Stimulated activated CD8-positive, alpha-beta memory T cell treated with anti-CD3 and anti-CD28 coated beads, Interleukin-12 subunit alpha, Interleukin-12 subunit beta, amount 100 ng/mL, for 24 hours (primary cell): ENCODE data around the gene DPYSL5.
"Not testable (repeated sequence)": the region's sequence is repeated elsewhere in the genome, so short reads cannot be mapped to it uniquely, and the experiment has no call there.

Source experiments
- DNase-seq: peaks from one replicate; pipeline ENCODE4 v3.0.0-alpha.2; 2020; ENCODE audit errors: extremely low read depth

The DPYSL5 gene

GRCh38 chr2:26875065-26875634 lies 27.2 kb downstream of the DPYSL5 start:
- no peak for DNase-seq

DNA sequence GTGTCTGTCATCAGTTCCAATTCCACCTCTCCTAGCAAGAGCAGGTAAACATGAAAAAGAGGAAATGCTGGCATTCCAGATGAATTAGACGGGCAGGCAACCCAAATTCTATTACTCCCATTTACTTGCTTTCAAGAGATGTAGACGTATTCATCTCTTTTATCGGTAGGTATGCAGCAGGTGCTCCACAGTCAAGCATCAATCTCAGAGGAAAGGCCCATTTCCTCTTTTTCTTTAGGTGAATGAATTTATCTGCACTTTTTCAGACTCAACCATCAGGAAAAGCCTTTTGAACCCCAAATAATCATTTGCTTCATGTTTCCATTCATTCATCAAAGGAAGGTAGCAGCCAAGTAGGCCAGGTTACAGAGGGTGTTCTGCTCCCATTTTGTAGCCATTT lies 27.9 kb downstream of the DPYSL5 start:
- DNase-seq: no peak

GRCh38 chr2:26876260-26876659 lies 28.3 kb downstream of the DPYSL5 start:
- no peak for DNase-seq

DNA sequence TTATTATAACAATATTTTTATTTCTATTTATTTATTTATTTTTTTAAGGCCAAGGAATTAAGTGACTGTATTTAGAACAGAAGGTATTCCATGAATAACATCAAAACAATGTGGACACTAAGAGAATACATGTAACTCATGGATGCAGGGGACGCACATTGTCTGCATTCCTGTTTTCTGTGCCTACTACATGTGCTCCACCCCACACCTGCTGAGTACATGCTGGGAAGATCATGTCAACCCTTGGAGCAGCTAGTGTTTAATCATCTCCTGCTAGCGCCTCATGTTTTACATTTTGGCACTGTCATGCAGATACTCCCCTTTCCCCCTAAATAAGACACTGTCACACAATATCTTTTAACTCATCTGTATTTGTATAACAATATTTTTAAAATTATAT lies 29.3 kb downstream of the DPYSL5 start:
- no peak for DNase-seq

DNA sequence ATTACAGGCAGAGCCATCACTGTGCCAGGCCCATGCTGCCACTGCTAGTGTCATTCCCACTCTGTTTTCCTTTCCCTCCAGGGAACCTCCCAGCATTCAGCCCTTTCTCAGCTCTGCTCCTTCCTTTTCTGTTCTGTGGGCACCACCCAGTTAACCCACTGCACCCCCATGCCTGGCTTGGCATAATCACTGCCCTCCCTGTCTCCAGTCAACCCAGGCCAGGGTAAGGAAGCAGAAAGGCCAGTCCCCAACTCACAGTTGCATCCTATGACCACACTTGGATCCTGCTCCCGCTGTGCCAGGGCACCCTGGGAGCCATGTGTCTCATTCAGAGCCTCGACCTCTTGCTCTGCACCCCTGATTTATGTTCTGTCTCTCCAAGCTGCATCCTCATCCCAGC lies 32.2 kb downstream of the DPYSL5 start:
- DNase-seq: no peak

DNA sequence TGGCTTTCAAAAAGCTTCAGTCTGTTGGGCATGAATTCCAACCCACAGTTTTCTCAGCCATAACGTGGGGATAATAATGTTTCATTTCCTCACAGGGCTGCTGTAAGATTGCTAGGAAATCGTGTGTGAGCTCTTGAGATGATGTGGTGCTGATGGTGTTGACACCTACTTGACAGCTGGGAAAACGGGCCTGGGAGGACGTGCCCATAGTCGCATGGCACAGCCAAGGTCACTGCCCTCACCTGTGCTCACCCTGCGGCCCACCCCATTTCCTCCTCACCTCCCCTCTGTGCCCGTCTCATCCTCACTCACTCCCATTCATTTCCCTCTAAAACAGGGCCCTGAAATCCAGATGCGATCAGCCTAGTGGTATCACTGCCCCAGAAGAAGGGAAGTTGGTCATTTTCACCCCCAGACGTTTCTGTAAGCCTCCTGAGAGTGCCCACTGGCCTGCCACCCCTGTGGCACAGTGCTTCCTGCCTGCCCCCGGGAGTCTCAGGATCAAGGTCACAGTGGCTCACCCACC lies 33.0 kb downstream of the DPYSL5 start:
- DNase-seq: no peak

DNA sequence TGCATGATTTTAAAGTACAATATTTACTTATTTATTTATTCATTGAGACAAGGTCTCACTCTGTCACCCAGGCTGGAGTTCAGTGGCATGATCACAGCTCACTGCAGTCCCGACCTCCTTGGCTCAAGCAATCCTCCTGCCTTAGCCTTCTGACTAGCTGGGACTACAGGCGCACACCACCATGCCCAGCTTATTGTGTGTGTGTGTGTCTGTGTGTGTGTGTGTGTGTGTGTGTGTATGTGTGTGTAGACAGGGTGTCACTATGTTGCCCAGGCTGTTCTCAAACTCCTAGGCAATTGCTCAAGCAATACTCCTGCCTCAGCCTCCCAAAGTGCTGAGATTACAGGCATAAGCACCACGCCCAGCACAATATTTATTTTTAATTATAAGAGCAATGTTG lies 34.3 kb downstream of the DPYSL5 start:
- DNase-seq: not testable (repeated sequence)

DNA sequence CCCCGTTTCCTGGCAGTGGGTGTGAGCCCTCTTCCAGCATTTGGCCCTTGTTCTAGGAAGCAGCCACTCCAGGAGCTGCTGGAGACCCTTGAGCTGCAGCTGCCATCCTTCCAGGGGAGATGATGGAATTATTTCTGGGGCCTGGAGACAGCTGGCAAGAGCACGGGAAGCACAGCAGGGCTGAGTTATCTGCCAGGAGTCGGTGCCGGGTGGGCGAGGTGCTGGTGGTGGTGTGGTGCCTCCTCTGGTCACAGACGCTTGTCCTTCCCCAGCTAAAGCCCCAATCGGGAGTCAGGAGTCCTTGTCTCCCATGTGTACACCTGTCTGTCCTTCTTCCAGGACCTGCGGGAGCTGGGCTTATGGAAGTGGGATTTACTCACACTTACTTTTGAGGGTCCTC lies 36.0 kb downstream of the DPYSL5 start:
- DNase-seq: no peak

- no peak for DNase-seq
Measured at GRCh38 chr2:26884486-26884885, 36.6 kb downstream of the DPYSL5 start.

DNA sequence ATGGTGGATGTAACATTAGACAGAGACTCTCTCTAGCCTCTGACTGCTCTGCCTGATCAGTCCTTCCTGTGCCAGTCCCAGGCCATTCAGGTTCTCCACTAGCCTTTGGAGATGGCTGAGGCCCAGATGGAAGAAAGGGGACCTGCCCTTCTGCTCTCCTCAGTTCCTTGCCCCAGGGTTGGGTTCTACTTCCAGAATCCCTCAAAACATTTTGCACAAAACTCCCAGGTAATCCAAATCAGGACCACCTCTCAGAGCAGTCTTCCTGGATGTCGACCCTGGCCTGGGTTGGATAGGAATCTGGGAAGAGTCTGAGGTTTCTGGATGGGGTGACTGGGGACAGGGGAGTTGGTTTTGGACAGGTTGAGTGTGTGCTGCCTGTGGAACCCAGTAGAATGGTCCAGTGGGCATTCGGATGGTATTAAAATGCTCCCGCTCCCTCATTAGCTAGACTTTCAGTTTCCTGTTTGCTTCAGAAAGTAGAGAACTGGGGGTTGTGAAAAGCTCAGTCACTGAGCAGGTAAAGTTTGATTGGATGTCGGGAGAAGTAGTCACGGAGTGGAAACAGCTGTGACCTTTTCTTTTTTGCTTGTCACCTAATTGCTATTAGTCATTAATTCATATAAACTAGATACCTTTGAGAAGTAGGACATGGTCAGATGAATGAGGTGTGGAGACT lies 37.9 kb downstream of the DPYSL5 start:
- DNase-seq: no peak

GRCh38 chr2:26886736-26887135 lies 38.8 kb downstream of the DPYSL5 start:
- DNase-seq: no peak

DNA sequence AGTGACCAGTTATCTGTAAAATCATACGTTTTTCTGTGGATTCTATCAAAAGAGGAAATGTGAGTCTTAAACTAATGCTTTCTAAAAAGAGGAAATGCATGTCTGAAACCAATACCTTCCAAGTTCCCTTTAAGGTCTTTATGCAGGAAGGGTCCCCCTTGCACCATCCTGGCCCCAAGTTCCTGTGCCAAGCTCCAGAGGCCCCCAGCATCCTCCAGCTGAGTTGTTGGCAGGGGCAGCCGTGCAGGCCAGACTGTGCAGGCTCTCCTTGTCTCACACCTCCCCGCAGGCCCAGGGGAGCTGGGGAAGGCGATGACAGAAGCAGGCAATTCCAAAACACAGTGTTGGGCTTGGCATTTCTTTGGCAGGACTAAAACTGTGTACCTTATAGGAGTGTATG lies 39.2 kb downstream of the DPYSL5 start:
- DNase-seq: no peak

GRCh38 chr2:26889796-26890195 lies 41.9 kb downstream of the DPYSL5 start:
- no peak for DNase-seq

- no peak for DNase-seq
Measured at GRCh38 chr2:26890341-26891000, 42.5 kb downstream of the DPYSL5 start.

GRCh38 chr2:26892133-26892532 lies 44.2 kb downstream of the DPYSL5 start:
- DNase-seq: no peak

DNA sequence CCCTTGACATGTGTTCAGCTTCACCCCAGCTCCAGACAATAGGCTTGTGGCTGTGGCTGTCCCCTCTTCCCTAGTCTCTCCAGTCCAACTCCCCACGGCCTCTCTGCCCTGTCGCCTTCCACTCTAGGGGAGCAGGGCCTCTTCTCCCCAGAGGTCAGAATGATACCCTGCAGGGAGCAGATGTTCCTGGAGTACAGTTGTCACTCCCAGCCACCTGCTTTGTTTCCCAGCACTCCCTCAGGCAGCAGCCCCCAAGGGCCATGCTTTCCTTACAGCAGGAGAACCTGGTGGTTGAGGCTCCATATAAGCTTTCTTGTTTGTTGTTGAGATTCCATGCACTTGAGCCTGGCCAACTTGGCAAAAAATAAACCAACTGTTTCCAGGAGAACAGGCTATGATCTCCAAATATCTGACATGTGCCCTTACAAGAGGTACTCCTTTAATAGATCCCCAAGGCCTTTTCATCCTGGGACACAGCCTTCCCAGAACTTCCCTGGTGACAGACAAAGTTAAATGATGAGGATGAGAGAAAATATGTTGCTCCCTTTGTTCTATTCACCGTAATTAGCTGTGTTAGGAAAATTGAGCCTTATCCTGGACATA lies 45.1 kb downstream of the DPYSL5 start:
- DNase-seq: no peak

GRCh38 chr2:26894136-26894535 lies 46.2 kb downstream of the DPYSL5 start:
- no peak for DNase-seq

DNA sequence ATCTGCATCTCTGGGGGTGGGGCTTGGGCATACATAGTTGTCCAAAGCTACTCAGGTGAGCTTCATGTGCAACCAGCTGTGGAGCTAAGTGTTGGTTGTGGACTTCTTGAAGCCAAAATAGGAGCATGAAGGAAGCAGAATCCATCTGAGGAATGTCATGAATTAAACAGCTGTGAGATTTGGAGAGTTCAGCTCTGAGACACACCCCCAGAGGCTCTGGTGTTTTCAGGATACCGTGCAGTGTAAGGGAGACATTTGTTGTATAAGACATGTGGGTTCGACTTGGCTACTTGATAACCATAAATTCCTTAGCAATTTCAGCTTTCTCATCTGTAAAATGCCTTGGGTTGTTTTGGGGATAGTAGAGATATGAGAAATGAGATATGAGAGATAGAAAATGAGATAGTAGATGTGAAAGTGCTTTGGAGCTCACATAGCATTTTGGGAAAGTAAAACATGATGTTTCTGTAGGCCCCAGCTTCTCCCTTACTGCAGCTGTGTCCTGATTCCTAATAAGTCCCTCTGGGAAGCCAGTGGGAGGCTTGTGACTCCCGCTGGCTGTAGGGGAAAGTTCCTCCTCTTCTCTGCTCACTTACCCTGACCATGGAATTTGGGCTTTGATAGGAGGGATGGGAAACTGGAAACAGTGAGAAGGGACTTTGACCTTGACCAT lies 50.0 kb downstream of the DPYSL5 start:
- no peak for DNase-seq

DNA sequence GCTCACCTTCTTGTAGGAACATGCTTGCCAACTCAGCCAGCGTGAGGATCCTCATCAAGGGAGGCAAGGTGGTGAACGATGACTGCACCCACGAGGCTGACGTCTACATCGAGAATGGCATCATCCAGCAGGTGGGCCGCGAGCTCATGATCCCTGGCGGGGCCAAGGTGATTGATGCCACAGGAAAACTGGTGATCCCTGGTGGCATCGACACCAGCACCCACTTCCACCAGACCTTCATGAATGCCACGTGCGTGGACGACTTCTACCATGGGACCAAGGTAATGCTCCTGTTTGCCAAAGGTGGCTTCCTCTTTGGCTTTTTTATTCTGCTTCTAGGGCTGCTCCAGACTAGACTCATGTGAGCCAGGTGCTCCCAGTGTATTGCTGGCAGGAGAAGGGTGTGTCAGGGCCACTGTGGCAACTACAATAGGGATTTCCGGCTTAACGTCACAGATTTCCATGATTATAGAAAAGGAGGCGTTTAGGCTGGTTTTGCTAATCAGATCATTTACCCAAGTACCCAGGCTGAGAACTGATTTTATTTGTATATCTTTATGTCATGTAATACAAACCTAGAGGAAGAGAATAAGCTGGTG lies 50.6 kb downstream of the DPYSL5 start:
- no peak for DNase-seq

- DNase-seq: no peak
Measured at GRCh38 chr2:26899500-26900164, 51.7 kb downstream of the DPYSL5 start.

- no peak for DNase-seq
Measured at GRCh38 chr2:26900831-26901321, 52.9 kb downstream of the DPYSL5 start.
